Endodermal cell (in vitro differentiated cells): ENCODE data around the gene KAZN. TPM values are rescaled to one million over a fixed set of nuclear protein-coding genes. Genes with fewer than 3 reads are reported as not detected.

Source experiments
- DNase-seq: peaks from one replicate; pipeline ENCODE4 v3.0.0-alpha.2; 2017
- H3K27ac ChIP-seq: 2 replicates; pipeline ENCODE4 v1.5.1; 2013; ENCODE audit warnings: mild to moderate bottlenecking, low read depth, low read length, moderate library complexity
- H3K27me3 ChIP-seq: 2 replicates; pipeline ENCODE4 v1.6.1; 2013; ENCODE audit warnings: mild to moderate bottlenecking, low read length, moderate library complexity; ENCODE audit not compliant: insufficient read depth, control insufficient read depth, poor library complexity, severe bottlenecking
- H3K36me3 ChIP-seq: 2 replicates; pipeline ENCODE4 v1.7.0; 2013; ENCODE audit warnings: mild to moderate bottlenecking, low read length, moderate library complexity; ENCODE audit not compliant: control insufficient read depth, insufficient read depth
- H3K4me1 ChIP-seq: one replicate; pipeline ENCODE4 v1.7.0; 2013; ENCODE audit warnings: low read length; ENCODE audit not compliant: control insufficient read depth, insufficient read depth
- H3K4me3 ChIP-seq: 2 replicates; pipeline ENCODE4 v1.5.1; 2013; ENCODE audit warnings: mild to moderate bottlenecking, low read length, moderate library complexity
- H3K9ac ChIP-seq: 2 replicates; pipeline ENCODE4 v1.6.1; 2013; ENCODE audit warnings: mild to moderate bottlenecking, low read length, moderate library complexity; ENCODE audit not compliant: poor library complexity, severe bottlenecking; ENCODE audit errors: extremely low read depth
- H3K9me3 ChIP-seq: 2 replicates; pipeline ENCODE4 v1.6.1; 2013; ENCODE audit warnings: mild to moderate bottlenecking, low read length, moderate library complexity; ENCODE audit not compliant: control insufficient read depth
- H3K27ac Mint-ChIP-seq: 2 replicates; pipeline ENCODE4 v1.8.0; 2020; ENCODE audit warnings: mixed read lengths
- H3K27me3 Mint-ChIP-seq: 2 replicates; pipeline ENCODE4 v1.8.0; 2021; ENCODE audit warnings: mild to moderate bottlenecking, mixed read lengths; ENCODE audit not compliant: insufficient read depth
- H3K36me3 Mint-ChIP-seq: 2 replicates; pipeline ENCODE4 v1.8.0; 2020; ENCODE audit warnings: low read depth, mixed read lengths
- H3K4me1 Mint-ChIP-seq: 2 replicates; pipeline ENCODE4 v1.8.0; 2020; ENCODE audit warnings: mixed read lengths
- H3K4me3 Mint-ChIP-seq: 2 replicates; pipeline ENCODE4 v1.8.0; 2020; ENCODE audit warnings: mild to moderate bottlenecking, moderate library complexity, mixed read lengths
- H3K9me3 Mint-ChIP-seq: 2 replicates; pipeline ENCODE4 v1.8.0; 2020; ENCODE audit warnings: mild to moderate bottlenecking, mixed read lengths
- CTCF ChIP-seq: fragments of 200-600 bp; sonication (generic); conservative IDR thresholded peaks from 2 replicates; pipeline ENCODE4 v1.5.0; 2021; ENCODE audit warnings: antibody characterized with exemption, mild to moderate bottlenecking
- WGBS, 2 experiments: methylation state at CpG; one replicate each; pipeline versions ENCODE4 v1.1.5 to v1.1.7; 2013; ENCODE audit warnings: missing lambda C conversion rate in 2 of 2, mixed read lengths in 1 of 2; ENCODE audit not compliant: insufficient coverage in 1 of 2, insufficient read length in 1 of 2; 5-methylcytosine and 5-hydroxymethylcytosine counted together
- total RNA-seq, 2 donors: library from RNA; stranded (reverse); fragmentation: NEBNext Ultra II Directional in 1 of 2; extraction: Animal tissue kit (Norgen Biotek cat#: 25700) in 1 of 2; gene quantifications; 2 replicates in 1 of 2; 3 replicates in 1 of 2; pipeline ENCODE4 v1.2.1, GENCODE V29; 2021

Gene KAZN
- total RNA-seq, 2 donors from 2014 or later = 12.4 to 13.9 TPM

- Histone ChIP-seq H3K4me3 (no peak overlapping the region), H3K9me3 (no peaks in the 10 kb centered on the region), H3K4me1 (no peaks in the 10 kb centered on the region), H3K27me3 (no peaks in the 10 kb centered on the region), H3K9ac (no peak overlapping the region), H3K36me3 (no peaks in the 10 kb centered on the region), H3K27ac (no peak overlapping the region)
- TF ChIP-seq CTCF = no peak
- no peak overlapping the region for H3K4me3 Mint-ChIP-seq
- H3K27ac Mint-ChIP-seq = no peak overlapping the region
- peaks cover 10% of the 10 kb centered on the region for H3K4me1 Mint-ChIP-seq
- no peaks in the 10 kb centered on the region for H3K36me3 Mint-ChIP-seq
- H3K27me3 Mint-ChIP-seq = no peaks in the 10 kb centered on the region
- no peaks in the 10 kb centered on the region for H3K9me3 Mint-ChIP-seq
- 91 to 98% methylated on average over 9 to 14 of the region's 14 CpGs for WGBS, 2 experiments
- DNase-seq = no peak
Observed at GRCh38 chr1:14822493-14822892, 224.0 kb downstream of the KAZN start.

- Histone ChIP-seq H3K9ac (no peak overlapping the region), H3K36me3 (no peaks in the 10 kb centered on the region), H3K4me3 (no peak overlapping the region), H3K27ac (no peak overlapping the region), H3K9me3 (no peaks in the 10 kb centered on the region), H3K27me3 (no peaks in the 10 kb centered on the region), H3K4me1 (no peaks in the 10 kb centered on the region)
- no peak for TF ChIP-seq CTCF
- Mint-ChIP-seq H3K4me1 (peaks cover 10% of the 10 kb centered on the region), H3K27me3 (no peaks in the 10 kb centered on the region), H3K4me3 (no peak overlapping the region), H3K36me3 (no peaks in the 10 kb centered on the region), H3K27ac (no peak overlapping the region), H3K9me3 (no peaks in the 10 kb centered on the region)
- 91 to 95% methylated on average over 14 of the region's 14 CpGs for WGBS, 2 experiments
- DNase-seq = no peak
Observed at GRCh38 chr1:14822996-14823395, 224.5 kb downstream of the KAZN start.

- TF ChIP-seq CTCF = no peak
- Mint-ChIP-seq H3K36me3 (no peaks in the 10 kb centered on the region), H3K27ac (no peak overlapping the region), H3K4me1 (peaks cover 10% of the 10 kb centered on the region), H3K27me3 (no peaks in the 10 kb centered on the region), H3K4me3 (no peak overlapping the region), H3K9me3 (peaks cover 3% of the 10 kb centered on the region)
- H3K9me3 ChIP-seq = no peaks in the 10 kb centered on the region
- DNase-seq = no peak
- no peak overlapping the region for H3K4me3 ChIP-seq
- no peak overlapping the region for H3K9ac ChIP-seq
- no peaks in the 10 kb centered on the region for H3K27me3 ChIP-seq
- WGBS, 2 experiments = 91 to 100% methylated on average over 5 to 6 of the region's 6 CpGs
- H3K36me3 ChIP-seq = no peaks in the 10 kb centered on the region
- H3K4me1 ChIP-seq = no peaks in the 10 kb centered on the region
- H3K27ac ChIP-seq = no peak overlapping the region
Observed at GRCh38 chr1:14824314-14824915, 225.9 kb downstream of the KAZN start.
